Prostate gland (tissue), 2 donors: ENCODE results near the gene SCYGR7.

Experiments
- POLR2A ChIP-seq: fragments of 450-650 bp; IDR thresholded peaks from one replicate; pipeline ENCODE4 v1.6.1; 2016; ENCODE audit warnings: antibody characterized with exemption, mild to moderate bottlenecking
- POLR2AphosphoS5 ChIP-seq: sonication (generic); formaldehyde crosslinking; IDR thresholded peaks from one replicate; pipeline ENCODE4 v1.6.1; 2017; ENCODE audit warnings: antibody characterized with exemption
- TF ChIP-seq, protein P1 (sequence below), 4 experiments: fragments of 200-600 bp in 2 of 4; fragments of 450-650 bp in 2 of 4; sonication (generic) in 2 of 4; IDR thresholded peaks; 1 replicate in 3 of 4; 2 replicates in 1 of 4; pipeline ENCODE4 v1.5.1; 2016 to 2019; ENCODE audit warnings: antibody characterized with exemption in 4 of 4, mild to moderate bottlenecking in 2 of 4, moderate library complexity in 2 of 4

DNA sequence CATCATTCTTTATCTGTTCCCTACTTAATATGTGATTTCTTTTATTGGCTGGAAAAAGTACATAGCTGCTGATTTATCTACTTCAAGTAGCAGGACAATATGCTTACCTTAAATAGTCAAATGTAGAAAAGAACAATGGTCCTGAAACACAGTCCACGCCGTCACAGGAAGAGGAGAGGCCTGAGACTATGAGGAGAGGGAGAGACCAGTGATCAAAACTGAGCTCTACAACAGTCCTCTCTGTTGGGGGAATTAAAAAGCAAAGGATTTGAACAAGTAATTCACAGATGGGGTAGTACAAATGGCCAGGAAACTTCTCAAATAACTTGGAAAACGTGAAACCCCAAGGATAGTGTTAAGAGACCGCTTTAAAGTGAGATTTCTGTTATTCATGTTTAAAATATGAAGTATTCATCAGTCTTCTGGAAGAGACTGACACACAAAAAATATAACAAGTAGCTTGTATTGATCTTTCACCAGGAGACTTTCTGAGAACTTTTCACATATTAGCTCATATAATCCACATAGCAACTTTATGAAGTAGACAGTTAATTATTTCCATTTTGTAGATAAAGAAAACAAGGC lies 37.7 kb downstream of the SCYGR7 start:
- TF ChIP-seq POLR2A (no peak), POLR2AphosphoS5 (no peak)
- TF ChIP-seq, protein P1, sequence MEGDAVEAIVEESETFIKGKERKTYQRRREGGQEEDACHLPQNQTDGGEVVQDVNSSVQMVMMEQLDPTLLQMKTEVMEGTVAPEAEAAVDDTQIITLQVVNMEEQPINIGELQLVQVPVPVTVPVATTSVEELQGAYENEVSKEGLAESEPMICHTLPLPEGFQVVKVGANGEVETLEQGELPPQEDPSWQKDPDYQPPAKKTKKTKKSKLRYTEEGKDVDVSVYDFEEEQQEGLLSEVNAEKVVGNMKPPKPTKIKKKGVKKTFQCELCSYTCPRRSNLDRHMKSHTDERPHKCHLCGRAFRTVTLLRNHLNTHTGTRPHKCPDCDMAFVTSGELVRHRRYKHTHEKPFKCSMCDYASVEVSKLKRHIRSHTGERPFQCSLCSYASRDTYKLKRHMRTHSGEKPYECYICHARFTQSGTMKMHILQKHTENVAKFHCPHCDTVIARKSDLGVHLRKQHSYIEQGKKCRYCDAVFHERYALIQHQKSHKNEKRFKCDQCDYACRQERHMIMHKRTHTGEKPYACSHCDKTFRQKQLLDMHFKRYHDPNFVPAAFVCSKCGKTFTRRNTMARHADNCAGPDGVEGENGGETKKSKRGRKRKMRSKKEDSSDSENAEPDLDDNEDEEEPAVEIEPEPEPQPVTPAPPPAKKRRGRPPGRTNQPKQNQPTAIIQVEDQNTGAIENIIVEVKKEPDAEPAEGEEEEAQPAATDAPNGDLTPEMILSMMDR (IDR thresholded peaks at IDR 0.05): no peak
